SK-N-SH (cell line): ENCODE measurements around the gene RECK.

Source experiments
- RCOR1 ChIP-seq: fragments of 150-350 bp; IDR thresholded peaks from 2 replicates; pipeline ENCODE4 v1.6.1; 2017; ENCODE audit warnings: antibody characterized with exemption, low read length
- SIN3A ChIP-seq: IDR thresholded peaks from 2 replicates; pipeline ENCODE4 v1.6.1; 2012; ENCODE audit warnings: low read depth, mild to moderate bottlenecking, low read length, moderate library complexity, borderline replicate concordance

DNA sequence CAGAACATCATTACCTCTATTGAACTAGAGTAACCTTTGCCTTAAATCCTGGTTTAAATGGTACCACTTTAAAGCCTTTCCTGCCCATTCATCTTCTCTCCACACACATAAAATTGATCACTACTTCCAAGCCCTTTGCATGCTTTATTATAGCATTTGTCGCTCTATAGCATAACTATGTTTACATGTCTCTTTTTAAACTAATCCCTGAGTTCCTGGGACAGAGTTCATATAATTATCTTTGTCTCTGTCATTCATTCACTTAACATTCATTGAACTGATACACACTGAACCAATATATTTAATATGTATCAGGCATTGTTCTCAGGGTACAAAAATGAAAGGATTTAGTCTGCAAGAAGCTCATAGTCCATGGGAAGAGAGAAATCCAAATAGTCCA, 37.3 kb downstream of the RECK start:
- no peak for TF ChIP-seq RCOR1
- TF ChIP-seq SIN3A: no peak
